HEK293 (cell line): Measurements from ENCODE around the gene PLK5.

Source experiments
- CTCF ChIA-PET: fragments of 350-600 bp; formaldehyde crosslinking; extraction: SDS; loops from one replicate; lab custom pipeline; 2021; ENCODE audit warnings: antibody characterized with exemption; lab: Yijun Ruan, JAX
- POLR2A ChIA-PET: fragments of 300-600 bp; formaldehyde crosslinking; extraction: SDS; loops from one replicate; lab custom pipeline; 2020; ENCODE audit warnings: antibody characterized with exemption, inconsistent platforms; lab: Yijun Ruan, JAX
- H3K27ac ChIP-seq: fragments of 200-500 bp; sonication (Bioruptor generic); 2 replicates; pipeline ENCODE4 v1.5.1; 2014; ENCODE audit warnings: low read depth, low read length, control low read depth, inconsistent platforms; ENCODE audit errors: extremely low read depth
- H3K36me3 ChIP-seq, 2 experiments: fragments of 200-500 bp in 1 of 2; sonication (Bioruptor generic) in 1 of 2; 1 replicate in 1 of 2; 2 replicates in 1 of 2; pipeline ENCODE4 v1.5.1; 2014 to 2017; ENCODE audit warnings: inconsistent platforms in 2 of 2, low read length in 2 of 2; ENCODE audit not compliant: control insufficient read depth in 2 of 2, insufficient read depth in 1 of 2
- H3K4me1 ChIP-seq: fragments of 200-500 bp; sonication (Bioruptor generic); 2 replicates; pipeline ENCODE4 v1.5.1; 2014; ENCODE audit warnings: mild to moderate bottlenecking, low read length, inconsistent platforms; ENCODE audit not compliant: control insufficient read depth, insufficient read depth
- H3K4me3 ChIP-seq: 2 replicates; pipeline ENCODE4 v1.5.1; 2011; ENCODE audit warnings: low read depth, mild to moderate bottlenecking, control low read depth, low read length, moderate library complexity
- H3K9me3 ChIP-seq: fragments of 200-500 bp; sonication (Bioruptor generic); 2 replicates; pipeline ENCODE4 v1.5.1; 2014; ENCODE audit warnings: low read depth, low read length, inconsistent platforms; ENCODE audit not compliant: control insufficient read depth, insufficient read depth
- BCL11B ChIP-seq: fragments of 450-650 bp; formaldehyde crosslinking; IDR thresholded peaks from 2 replicates; pipeline ENCODE4 v1.5.1; 2016; ENCODE audit warnings: low read depth, missing biosample characterization, missing genetic modification characterization
- EGR2 ChIP-seq: fragments of 450-650 bp; formaldehyde crosslinking; IDR thresholded peaks from 2 replicates; pipeline ENCODE4 v1.5.1; 2016; ENCODE audit warnings: low read depth, missing biosample characterization, missing genetic modification characterization
- FEZF1 ChIP-seq: fragments of 450-650 bp; formaldehyde crosslinking; IDR thresholded peaks from 2 replicates; pipeline ENCODE4 v1.5.1; 2016; ENCODE audit warnings: missing biosample characterization, missing genetic modification characterization
- KLF1 ChIP-seq: fragments of 450-650 bp; formaldehyde crosslinking; IDR thresholded peaks from 2 replicates; pipeline ENCODE4 v1.5.1; 2016; ENCODE audit warnings: missing biosample characterization, missing genetic modification characterization
- PRDM1 ChIP-seq: fragments of 450-650 bp; formaldehyde crosslinking; IDR thresholded peaks from 2 replicates; pipeline ENCODE4; 2016; ENCODE audit warnings: missing biosample characterization, missing genetic modification characterization
- SCRT1 ChIP-seq: fragments of 450-650 bp; formaldehyde crosslinking; IDR thresholded peaks from 2 replicates; pipeline ENCODE4 v1.5.1; 2016; ENCODE audit warnings: missing biosample characterization, missing genetic modification characterization, borderline replicate concordance
- SCRT2 ChIP-seq: fragments of 450-650 bp; formaldehyde crosslinking; IDR thresholded peaks from 2 replicates; pipeline ENCODE4 v1.5.1; 2016; ENCODE audit warnings: missing biosample characterization, missing genetic modification characterization
- TCF7L2 ChIP-seq: IDR thresholded peaks from 2 replicates; pipeline ENCODE4 v1.6.1; 2011; ENCODE audit warnings: low read depth, mild to moderate bottlenecking, inconsistent platforms, low read length, moderate library complexity, borderline replicate concordance
- ZBTB8A ChIP-seq: fragments of 450-650 bp; formaldehyde crosslinking; IDR thresholded peaks from 2 replicates; pipeline ENCODE4 v1.5.1; 2016; ENCODE audit warnings: missing biosample characterization, missing genetic modification characterization
- ZEB2 ChIP-seq: fragments of 450-650 bp; formaldehyde crosslinking; IDR thresholded peaks from 2 replicates; pipeline ENCODE4 v1.5.1; 2016; ENCODE audit warnings: missing biosample characterization, missing genetic modification characterization
- ZFHX2 ChIP-seq: fragments of 450-650 bp; formaldehyde crosslinking; conservative IDR thresholded peaks from 2 replicates; pipeline ENCODE4 v1.5.1; 2016; ENCODE audit warnings: missing biosample characterization, missing genetic modification characterization
- ZNF184 ChIP-seq: fragments of 450-650 bp; IDR thresholded peaks from 2 replicates; pipeline ENCODE4 v1.5.1; 2018; ENCODE audit warnings: missing biosample characterization, mild to moderate bottlenecking, missing genetic modification characterization
- ZNF239 ChIP-seq: fragments of 450-650 bp; formaldehyde crosslinking; IDR thresholded peaks from 2 replicates; pipeline ENCODE4 v1.5.1; 2016; ENCODE audit warnings: missing biosample characterization, missing genetic modification characterization
- ZNF302 ChIP-seq: fragments of 450-650 bp; formaldehyde crosslinking; IDR thresholded peaks from 2 replicates; pipeline ENCODE4 v1.5.1; 2016; ENCODE audit warnings: missing biosample characterization, missing genetic modification characterization, low read depth
- ZNF324 ChIP-seq: fragments of 450-650 bp; formaldehyde crosslinking; IDR thresholded peaks from 2 replicates; pipeline ENCODE4 v1.5.1; 2016; ENCODE audit warnings: missing biosample characterization, missing genetic modification characterization
- ZNF416 ChIP-seq: fragments of 450-650 bp; formaldehyde crosslinking; IDR thresholded peaks from 2 replicates; pipeline ENCODE4 v1.5.1; 2016; ENCODE audit warnings: missing biosample characterization, missing genetic modification characterization
- ZNF514 ChIP-seq: fragments of 450-650 bp; formaldehyde crosslinking; IDR thresholded peaks from 2 replicates; pipeline ENCODE4 v1.5.1; 2016; ENCODE audit warnings: missing biosample characterization, missing genetic modification characterization
- ZNF530 ChIP-seq: fragments of 450-650 bp; formaldehyde crosslinking; IDR thresholded peaks from 2 replicates; pipeline ENCODE4 v1.5.1; 2016; ENCODE audit warnings: low read depth, missing biosample characterization, missing genetic modification characterization
- ZNF561 ChIP-seq: fragments of 450-650 bp; IDR thresholded peaks from 2 replicates; pipeline ENCODE4 v1.5.1; 2018; ENCODE audit warnings: missing biosample characterization, missing genetic modification characterization, borderline replicate concordance
- ZNF600 ChIP-seq: fragments of 450-650 bp; formaldehyde crosslinking; IDR thresholded peaks from 2 replicates; pipeline ENCODE4 v1.5.1; 2016; ENCODE audit warnings: missing biosample characterization, missing genetic modification characterization
- ZNF621 ChIP-seq: fragments of 450-650 bp; formaldehyde crosslinking; IDR thresholded peaks from 2 replicates; pipeline ENCODE4 v1.5.1; 2017; ENCODE audit warnings: missing biosample characterization, missing genetic modification characterization
- ZNF623 ChIP-seq: fragments of 450-650 bp; formaldehyde crosslinking; IDR thresholded peaks from 2 replicates; pipeline ENCODE4 v1.5.1; 2016; ENCODE audit warnings: missing biosample characterization, missing genetic modification characterization
- ZNF664 ChIP-seq: fragments of 450-650 bp; formaldehyde crosslinking; IDR thresholded peaks from 2 replicates; pipeline ENCODE4 v1.5.1; 2016; ENCODE audit warnings: missing biosample characterization, missing genetic modification characterization
- ZNF670 ChIP-seq: fragments of 450-650 bp; formaldehyde crosslinking; IDR thresholded peaks from 2 replicates; pipeline ENCODE4 v1.5.1; 2016; ENCODE audit warnings: missing biosample characterization, missing genetic modification characterization, low read depth
- ZNF747 ChIP-seq: fragments of 450-650 bp; formaldehyde crosslinking; IDR thresholded peaks from 2 replicates; pipeline ENCODE4 v1.5.1; 2016; ENCODE audit warnings: missing biosample characterization, missing genetic modification characterization
- ZNF777 ChIP-seq: fragments of 450-650 bp; formaldehyde crosslinking; IDR thresholded peaks from 2 replicates; pipeline ENCODE4 v1.5.1; 2017; ENCODE audit warnings: missing biosample characterization, missing genetic modification characterization, borderline replicate concordance
- TF ChIP-seq, protein P1 (sequence below): fragments of 450-650 bp; formaldehyde crosslinking; IDR thresholded peaks from 2 replicates; pipeline ENCODE4 v1.5.1; 2016; ENCODE audit warnings: missing biosample characterization, missing genetic modification characterization
- TF ChIP-seq, protein P2 (sequence below): fragments of 450-650 bp; formaldehyde crosslinking; IDR thresholded peaks from 2 replicates; pipeline ENCODE4 v1.5.1; 2016; ENCODE audit warnings: missing biosample characterization, missing genetic modification characterization
- TF ChIP-seq, protein P3 (sequence below): fragments of 450-650 bp; formaldehyde crosslinking; IDR thresholded peaks from 2 replicates; pipeline ENCODE4 v1.5.1; 2016; ENCODE audit warnings: missing biosample characterization, missing genetic modification characterization
- TF ChIP-seq, protein P4 (sequence below): fragments of 450-650 bp; formaldehyde crosslinking; optimal IDR thresholded peaks from 2 replicates; pipeline ENCODE3; 2016; ENCODE audit warnings: missing biosample characterization, mild to moderate bottlenecking, missing genetic modification characterization

Gene PLK5

DNA sequence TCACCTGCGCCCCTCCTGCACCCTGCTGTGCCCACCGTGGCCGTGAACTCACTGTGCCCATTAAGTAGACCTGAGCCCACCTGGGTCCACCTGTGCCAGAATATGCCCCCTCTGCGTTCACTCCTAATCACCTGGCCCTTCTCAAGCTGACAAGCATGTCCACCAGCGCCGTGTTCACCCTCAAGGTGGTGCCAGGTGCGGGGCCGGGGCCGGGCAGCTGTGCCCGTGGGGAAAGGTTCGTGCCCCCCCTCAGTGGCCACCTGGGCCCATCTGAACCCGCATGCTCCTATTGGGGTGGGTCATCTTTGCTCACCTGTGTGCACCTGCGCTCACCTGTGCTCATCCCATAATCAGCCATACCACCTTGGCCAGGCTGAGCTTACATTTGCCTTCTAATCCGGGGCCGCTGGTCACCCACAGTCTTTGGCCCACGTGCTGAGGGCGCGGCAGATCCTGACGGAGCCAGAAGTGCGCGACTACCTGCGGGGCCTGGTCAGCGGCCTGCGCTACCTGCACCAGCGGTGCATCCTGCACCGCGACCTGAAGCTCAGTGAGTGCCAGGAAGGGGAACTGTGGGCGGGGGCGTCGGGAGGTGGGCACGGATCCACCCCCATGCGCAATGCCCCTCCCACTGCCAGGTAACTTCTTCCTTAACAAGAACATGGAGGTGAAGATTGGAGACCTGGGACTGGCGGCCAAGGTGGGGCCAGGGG lies 2.3 kb downstream of the PLK5 start:
- TF ChIP-seq ZNF561 = no peak
- TF ChIP-seq TCF7L2 = no peak
- TF ChIP-seq ZNF664 (tag by site-specific recombination) = no peak
- TF ChIP-seq, protein P1, sequence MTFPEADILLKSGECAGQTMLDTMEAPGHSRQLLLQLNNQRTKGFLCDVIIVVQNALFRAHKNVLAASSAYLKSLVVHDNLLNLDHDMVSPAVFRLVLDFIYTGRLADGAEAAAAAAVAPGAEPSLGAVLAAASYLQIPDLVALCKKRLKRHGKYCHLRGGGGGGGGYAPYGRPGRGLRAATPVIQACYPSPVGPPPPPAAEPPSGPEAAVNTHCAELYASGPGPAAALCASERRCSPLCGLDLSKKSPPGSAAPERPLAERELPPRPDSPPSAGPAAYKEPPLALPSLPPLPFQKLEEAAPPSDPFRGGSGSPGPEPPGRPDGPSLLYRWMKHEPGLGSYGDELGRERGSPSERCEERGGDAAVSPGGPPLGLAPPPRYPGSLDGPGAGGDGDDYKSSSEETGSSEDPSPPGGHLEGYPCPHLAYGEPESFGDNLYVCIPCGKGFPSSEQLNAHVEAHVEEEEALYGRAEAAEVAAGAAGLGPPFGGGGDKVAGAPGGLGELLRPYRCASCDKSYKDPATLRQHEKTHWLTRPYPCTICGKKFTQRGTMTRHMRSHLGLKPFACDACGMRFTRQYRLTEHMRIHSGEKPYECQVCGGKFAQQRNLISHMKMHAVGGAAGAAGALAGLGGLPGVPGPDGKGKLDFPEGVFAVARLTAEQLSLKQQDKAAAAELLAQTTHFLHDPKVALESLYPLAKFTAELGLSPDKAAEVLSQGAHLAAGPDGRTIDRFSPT (tag by site-specific recombination) = peak; percentile 76
- TF ChIP-seq, protein P2, sequence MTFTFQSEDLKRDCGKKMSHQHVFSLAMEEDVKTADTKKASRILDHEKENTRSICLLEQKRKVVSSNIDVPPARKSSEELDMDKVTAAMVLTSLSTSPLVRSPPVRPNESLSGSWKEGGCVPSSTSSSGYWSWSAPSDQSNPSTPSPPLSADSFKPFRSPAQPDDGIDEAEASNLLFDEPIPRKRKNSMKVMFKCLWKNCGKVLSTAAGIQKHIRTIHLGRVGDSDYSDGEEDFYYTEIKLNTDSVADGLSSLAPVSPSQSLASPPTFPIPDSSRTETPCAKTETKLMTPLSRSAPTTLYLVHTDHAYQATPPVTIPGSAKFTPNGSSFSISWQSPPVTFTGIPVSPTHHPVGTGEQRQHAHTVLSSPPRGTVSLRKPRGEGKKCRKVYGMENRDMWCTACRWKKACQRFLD (tag by site-specific recombination) = no peak
- no peak for TF ChIP-seq ZFHX2 (tag by site-specific recombination)
- no peak for TF ChIP-seq ZNF530 (tag by site-specific recombination)
- TF ChIP-seq ZEB2 = peak; percentile 95
- TF ChIP-seq ZNF514 = no peak
- TF ChIP-seq PRDM1 (tag by site-specific recombination) = no peak
- TF ChIP-seq ZNF416 (tag by site-specific recombination) = no peak
- no peak for TF ChIP-seq ZBTB8A
- no peak for TF ChIP-seq ZNF777 (tag by site-specific recombination)
- TF ChIP-seq FEZF1 (tag by site-specific recombination) = no peak
- Histone ChIP-seq H3K9me3 (no peaks in the 10 kb centered on the region), H3K4me1 (no peaks in the 10 kb centered on the region), H3K36me3 (no peaks in the 10 kb centered on the region), H3K27ac (no peak overlapping the region), H3K4me3 (no peak overlapping the region)
- ChIA-PET CTCF (no interaction called here), POLR2A (no interaction called here)

DNA sequence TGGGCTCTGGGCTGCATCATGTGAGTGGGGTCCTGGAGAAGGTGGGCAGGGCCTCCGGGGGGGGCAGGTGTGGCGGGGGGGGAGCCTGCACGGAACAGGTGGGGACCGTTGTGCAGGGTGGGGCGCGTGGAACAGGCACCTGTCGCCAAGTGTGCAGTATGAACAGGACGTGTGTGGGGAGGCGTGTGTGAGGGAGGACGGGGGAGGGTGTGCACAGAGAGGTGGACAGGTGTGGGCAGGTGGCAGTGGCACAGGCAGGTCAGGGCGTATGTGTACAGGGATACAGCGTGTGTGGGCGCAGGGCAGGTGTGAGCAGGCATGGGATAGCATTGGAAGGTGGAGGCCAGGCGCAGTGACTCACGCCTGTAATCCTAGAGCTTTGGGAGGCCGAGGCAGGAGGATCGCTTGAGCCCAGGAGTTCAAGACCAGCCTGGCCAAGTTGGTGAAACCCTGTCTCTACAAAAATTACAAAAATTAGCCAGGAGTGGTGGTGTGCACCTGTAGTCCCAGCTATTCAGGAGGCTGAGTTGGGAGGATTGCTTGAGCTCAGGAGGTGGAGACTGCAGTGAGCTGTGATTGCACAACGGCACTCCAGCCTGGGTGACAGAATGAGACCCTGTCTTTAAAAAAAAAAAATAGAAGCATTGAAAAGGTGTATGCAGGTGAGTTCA lies 3.2 kb downstream of the PLK5 start:
- ChIA-PET POLR2A (no interaction called here), CTCF (no interaction called here)
- H3K4me1 ChIP-seq = no peaks in the 10 kb centered on the region
- no peaks in the 10 kb centered on the region for H3K36me3 ChIP-seq
- H3K27ac ChIP-seq = no peak overlapping the region
- no peak overlapping the region for H3K4me3 ChIP-seq
- H3K9me3 ChIP-seq = no peaks in the 10 kb centered on the region
- TF ChIP-seq SCRT2 (tag by site-specific recombination) = peak; percentile 95
- peak; percentile 87 for TF ChIP-seq SCRT1 (tag by site-specific recombination)
- no peak for TF ChIP-seq BCL11B (tag by site-specific recombination)
- TF ChIP-seq ZNF747 (tag by site-specific recombination) = no peak
- peak; percentile 86; the same call in 1 of the 2 replicates for TF ChIP-seq EGR2
- TF ChIP-seq ZNF184 (tag by site-specific recombination) = no peak
- no peak for TF ChIP-seq ZNF324 (tag by site-specific recombination)
- TF ChIP-seq ZNF623 (tag by site-specific recombination) = no peak
- TF ChIP-seq KLF1 (tag by site-specific recombination) = no peak
- no peak for TF ChIP-seq ZNF302 (tag by site-specific recombination)
- TF ChIP-seq, protein P3, sequence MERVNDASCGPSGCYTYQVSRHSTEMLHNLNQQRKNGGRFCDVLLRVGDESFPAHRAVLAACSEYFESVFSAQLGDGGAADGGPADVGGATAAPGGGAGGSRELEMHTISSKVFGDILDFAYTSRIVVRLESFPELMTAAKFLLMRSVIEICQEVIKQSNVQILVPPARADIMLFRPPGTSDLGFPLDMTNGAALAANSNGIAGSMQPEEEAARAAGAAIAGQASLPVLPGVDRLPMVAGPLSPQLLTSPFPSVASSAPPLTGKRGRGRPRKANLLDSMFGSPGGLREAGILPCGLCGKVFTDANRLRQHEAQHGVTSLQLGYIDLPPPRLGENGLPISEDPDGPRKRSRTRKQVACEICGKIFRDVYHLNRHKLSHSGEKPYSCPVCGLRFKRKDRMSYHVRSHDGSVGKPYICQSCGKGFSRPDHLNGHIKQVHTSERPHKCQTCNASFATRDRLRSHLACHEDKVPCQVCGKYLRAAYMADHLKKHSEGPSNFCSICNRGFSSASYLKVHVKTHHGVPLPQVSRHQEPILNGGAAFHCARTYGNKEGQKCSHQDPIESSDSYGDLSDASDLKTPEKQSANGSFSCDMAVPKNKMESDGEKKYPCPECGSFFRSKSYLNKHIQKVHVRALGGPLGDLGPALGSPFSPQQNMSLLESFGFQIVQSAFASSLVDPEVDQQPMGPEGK (tag by site-specific recombination) = peak; percentile 21; the same call in 1 of the 2 replicates
- TF ChIP-seq, protein P4, sequence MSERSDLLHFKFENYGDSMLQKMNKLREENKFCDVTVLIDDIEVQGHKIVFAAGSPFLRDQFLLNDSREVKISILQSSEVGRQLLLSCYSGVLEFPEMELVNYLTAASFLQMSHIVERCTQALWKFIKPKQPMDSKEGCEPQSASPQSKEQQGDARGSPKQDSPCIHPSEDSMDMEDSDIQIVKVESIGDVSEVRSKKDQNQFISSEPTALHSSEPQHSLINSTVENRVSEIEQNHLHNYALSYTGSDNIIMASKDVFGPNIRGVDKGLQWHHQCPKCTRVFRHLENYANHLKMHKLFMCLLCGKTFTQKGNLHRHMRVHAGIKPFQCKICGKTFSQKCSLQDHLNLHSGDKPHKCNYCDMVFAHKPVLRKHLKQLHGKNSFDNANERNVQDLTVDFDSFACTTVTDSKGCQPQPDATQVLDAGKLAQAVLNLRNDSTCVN (tag by site-specific recombination) = no peak
- TF ChIP-seq ZNF239 (tag by site-specific recombination) = no peak
- peak; percentile 52; the same call in 1 of the 2 replicates for TF ChIP-seq ZNF600 (tag by site-specific recombination)
- TF ChIP-seq ZFHX2 (tag by site-specific recombination) = peak; percentile 79
- peak; percentile 49; the same call in 1 of the 2 replicates for TF ChIP-seq ZEB2
- TF ChIP-seq ZNF621 (tag by site-specific recombination) = no peak
- no peak for TF ChIP-seq ZNF670
